GM18505 (cell line): ENCODE data around the gene UBE2L3.
A peak's percentile ranks its signal among the peaks of the same experiment; 100 is the strongest.
"Not testable (repeated sequence)": the region's sequence is repeated elsewhere in the genome, so short reads cannot be mapped to it uniquely, and the experiment has no call there.

ENCODE experiments used
- ATAC-seq: cut with Tn5 transposase; IDR thresholded peaks from one replicate; pipeline ENCODE4 v1.9.1; 2021; ENCODE audit not compliant: unreplicated experiment
- POLR2A ChIP-seq: IDR thresholded peaks from 4 replicates; pipeline ENCODE4 v1.6.1; 2011; ENCODE audit warnings: borderline replicate concordance; ENCODE audit not compliant: insufficient read depth, insufficient read length; ENCODE audit errors: extremely low read depth

The UBE2L3 gene

GRCh38 chr22:21634844-21635243 is 67.3 kb downstream of the UBE2L3 start:
- ATAC-seq: no peak

GRCh38 chr22:21635771-21636510 is 68.4 kb downstream of the UBE2L3 start:
- TF ChIP-seq POLR2A: no peak
- no peak for ATAC-seq

More at GRCh38 chr22:21634844-21635243, 67.3 kb downstream of the UBE2L3 start:
- TF ChIP-seq POLR2A: no peak

- no peak for TF ChIP-seq POLR2A
- no peak for ATAC-seq
These were observed 69.2 kb downstream of the UBE2L3 start for GRCh38 chr22:21636629-21637218.

- ATAC-seq: not testable (repeated sequence)
These were observed 69.9 kb downstream of the UBE2L3 start for GRCh38 chr22:21637450-21637849.

- no peak for ATAC-seq
- TF ChIP-seq POLR2A: no peak
These were observed 71.8 kb downstream of the UBE2L3 start for GRCh38 chr22:21639359-21639758.

GRCh38 chr22:21640810-21641209 is 73.3 kb downstream of the UBE2L3 start:
- no peak for ATAC-seq
- TF ChIP-seq POLR2A: no peak

GRCh38 chr22:21641417-21641788 is 73.9 kb downstream of the UBE2L3 start:
- ATAC-seq: no peak
- no peak for TF ChIP-seq POLR2A

- peak; percentile 79 for TF ChIP-seq POLR2A
- peak; percentile 90 for ATAC-seq
These were observed 74.5 kb downstream of the UBE2L3 start, which contains the start of gene SDF2L1 for GRCh38 chr22:21641789-21642583. SDF2L1 (plus strand) TSS chr22:21642302; CDS start chr22:21642337, 35 bp downstream.

- peak; percentile 23 for ATAC-seq
- no peak for TF ChIP-seq POLR2A
These were observed 75.3 kb downstream of the UBE2L3 start for GRCh38 chr22:21642584-21643448.

- ATAC-seq: no peak
These were observed 76.2 kb downstream of the UBE2L3 start for GRCh38 chr22:21643533-21644357.

GRCh38 chr22:21645513-21645912 is 78.0 kb downstream of the UBE2L3 start:
- ATAC-seq: not testable (repeated sequence)

More at GRCh38 chr22:21643533-21644357, 76.2 kb downstream of the UBE2L3 start:
- no peak for TF ChIP-seq POLR2A
